Hepatocyte (in vitro differentiated cells): ENCODE data around the gene MTHFD1L. TPM values are rescaled to one million over a fixed set of nuclear protein-coding genes. Genes with fewer than 3 reads are reported as not detected.

Source experiments
- DNase-seq: peaks from one replicate; pipeline ENCODE4 v3.0.0-alpha.2; 2016; ENCODE audit warnings: low spot score
- H2AFZ ChIP-seq: fragments of 200-600 bp; sonication (generic); 2 replicates; pipeline ENCODE4 v1.6.0; 2016; ENCODE audit warnings: antibody characterized with exemption, mild to moderate bottlenecking
- H3K27ac ChIP-seq: fragments of 200-600 bp; sonication (generic); 2 replicates; pipeline ENCODE4 v1.5.1; 2016; ENCODE audit warnings: mild to moderate bottlenecking
- H3K27me3 ChIP-seq: fragments of 200-600 bp; sonication (generic); 2 replicates; pipeline ENCODE4 v1.6.1; 2016
- H3K36me3 ChIP-seq: fragments of 200-600 bp; sonication (generic); replicated peaks from 2 replicates; pipeline ENCODE4 v1.5.1; 2016; ENCODE audit warnings: low read depth; ENCODE audit not compliant: insufficient read depth
- H3K4me1 ChIP-seq: fragments of 200-600 bp; sonication (generic); 2 replicates; pipeline ENCODE4 v1.5.1; 2016; ENCODE audit warnings: mild to moderate bottlenecking, moderate library complexity; ENCODE audit not compliant: insufficient read depth
- H3K4me2 ChIP-seq: fragments of 200-600 bp; sonication (generic); 2 replicates; pipeline ENCODE4 v1.6.0; 2016
- H3K4me3 ChIP-seq: fragments of 200-600 bp; sonication (generic); 2 replicates; pipeline ENCODE4 v1.5.1; 2016; ENCODE audit warnings: mild to moderate bottlenecking
- H3K79me2 ChIP-seq: fragments of 200-600 bp; sonication (generic); 2 replicates; pipeline ENCODE4 v1.6.0; 2017; ENCODE audit warnings: mild to moderate bottlenecking
- H3K9me2 ChIP-seq: fragments of 200-600 bp; sonication (generic); replicated peaks from 2 replicates; pipeline ENCODE4 v1.6.0; 2017; ENCODE audit warnings: mild to moderate bottlenecking; ENCODE audit not compliant: insufficient read depth
- H3K9me3 ChIP-seq: fragments of 200-600 bp; sonication (generic); 2 replicates; pipeline ENCODE4 v1.5.1; 2016; ENCODE audit warnings: low read depth, mild to moderate bottlenecking
- H4K20me1 ChIP-seq: fragments of 200-600 bp; sonication (generic); 2 replicates; pipeline ENCODE4 v1.6.0; 2016; ENCODE audit warnings: mild to moderate bottlenecking; ENCODE audit not compliant: insufficient read depth, poor library complexity, severe bottlenecking
- EZH2 ChIP-seq: fragments of 200-600 bp; sonication (generic); IDR thresholded peaks from 2 replicates; pipeline ENCODE4 v1.6.1; 2016; ENCODE audit warnings: antibody characterized with exemption, mild to moderate bottlenecking, borderline replicate concordance
- EZH2phosphoT487 ChIP-seq: fragments of 200-600 bp; sonication (generic); IDR thresholded peaks from one replicate; pipeline ENCODE4 v1.6.1; 2018; ENCODE audit warnings: antibody characterized with exemption, mild to moderate bottlenecking, low read depth, moderate library complexity; ENCODE audit not compliant: unreplicated experiment, severe bottlenecking
- WGBS: methylation state at CpG from one replicate; pipeline ENCODE4 v1.1.6; 2016; ENCODE audit warnings: low lambda C conversion rate; ENCODE audit errors: missing lambda C conversion rate; 5-methylcytosine and 5-hydroxymethylcytosine counted together
- polyA plus RNA-seq: library from polyadenylated mRNA; unstranded; fragments of >200 nt; fragmentation: Nextera tagmentation; extraction: Ambion mirVana; gene quantifications from 2 replicates; pipeline ENCODE4 v1.2.1, GENCODE V29; 2016
- total RNA-seq: library from RNA; depleted of rRNA; stranded (reverse); fragments of >200 nt; gene quantifications from 2 replicates; pipeline ENCODE4 v1.2.3, GENCODE V29; 2014
- TF ChIP-seq, protein P1 (sequence below): fragments of 200-600 bp; sonication (generic); IDR thresholded peaks from 2 replicates; pipeline ENCODE4 v1.5.1; 2016; ENCODE audit warnings: antibody characterized with exemption, mild to moderate bottlenecking; ENCODE audit not compliant: poor library complexity

MTHFD1L gene
- total and polyA plus RNA-seq, 2 experiments from 2014 or later: 28.4 to 30.8 TPM

DNA sequence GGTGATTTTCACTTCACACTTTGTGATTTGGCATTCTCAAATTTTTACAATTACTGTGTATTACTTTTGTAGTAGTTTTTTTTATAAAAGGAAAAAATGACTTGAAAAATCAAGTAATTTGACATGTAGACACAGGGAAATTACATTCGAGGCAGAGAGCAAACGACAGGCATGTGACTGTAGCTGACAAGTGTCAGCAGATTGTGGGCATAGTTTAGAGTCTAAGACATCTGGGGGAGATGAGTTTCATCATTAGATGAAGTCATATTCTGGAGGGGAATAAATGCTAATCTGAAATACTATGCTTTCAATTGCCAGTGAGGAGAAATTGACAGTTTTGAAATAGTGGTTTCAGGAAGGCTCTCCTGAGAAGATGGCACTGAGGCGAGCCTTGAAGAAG lies 126.0 kb downstream of the MTHFD1L start:
- H4K20me1 ChIP-seq: no peaks in the 10 kb centered on the region
- 57% methylated on average over 3 of the region's 3 CpGs for WGBS
- TF ChIP-seq, protein P1, sequence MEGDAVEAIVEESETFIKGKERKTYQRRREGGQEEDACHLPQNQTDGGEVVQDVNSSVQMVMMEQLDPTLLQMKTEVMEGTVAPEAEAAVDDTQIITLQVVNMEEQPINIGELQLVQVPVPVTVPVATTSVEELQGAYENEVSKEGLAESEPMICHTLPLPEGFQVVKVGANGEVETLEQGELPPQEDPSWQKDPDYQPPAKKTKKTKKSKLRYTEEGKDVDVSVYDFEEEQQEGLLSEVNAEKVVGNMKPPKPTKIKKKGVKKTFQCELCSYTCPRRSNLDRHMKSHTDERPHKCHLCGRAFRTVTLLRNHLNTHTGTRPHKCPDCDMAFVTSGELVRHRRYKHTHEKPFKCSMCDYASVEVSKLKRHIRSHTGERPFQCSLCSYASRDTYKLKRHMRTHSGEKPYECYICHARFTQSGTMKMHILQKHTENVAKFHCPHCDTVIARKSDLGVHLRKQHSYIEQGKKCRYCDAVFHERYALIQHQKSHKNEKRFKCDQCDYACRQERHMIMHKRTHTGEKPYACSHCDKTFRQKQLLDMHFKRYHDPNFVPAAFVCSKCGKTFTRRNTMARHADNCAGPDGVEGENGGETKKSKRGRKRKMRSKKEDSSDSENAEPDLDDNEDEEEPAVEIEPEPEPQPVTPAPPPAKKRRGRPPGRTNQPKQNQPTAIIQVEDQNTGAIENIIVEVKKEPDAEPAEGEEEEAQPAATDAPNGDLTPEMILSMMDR: no peak
- no peak for TF ChIP-seq EZH2
- no peak for TF ChIP-seq EZH2phosphoT487

DNA sequence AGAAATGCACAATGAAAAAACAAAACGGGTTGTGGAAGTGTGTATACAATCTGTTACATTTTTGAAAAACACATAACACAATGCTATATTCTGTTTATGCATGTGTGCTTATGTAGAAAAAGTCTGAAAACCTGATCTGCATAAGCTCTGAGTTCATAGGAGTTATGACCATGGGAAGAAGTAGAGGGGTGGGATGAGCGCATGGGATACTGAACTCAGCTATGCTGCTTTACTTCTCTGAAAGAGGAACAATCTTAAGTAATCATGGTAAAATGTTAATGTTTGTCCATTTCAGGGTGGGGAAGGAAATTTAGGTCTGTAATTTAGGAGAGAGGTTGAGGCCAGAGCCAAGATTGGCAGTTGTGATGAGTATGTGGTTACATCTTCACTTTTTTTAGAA lies 126.8 kb downstream of the MTHFD1L start:
- Histone ChIP-seq H4K20me1 (no peaks in the 10 kb centered on the region), H3K4me2 (no peak overlapping the region)
- WGBS: 94% methylated on average over 2 of the region's 2 CpGs

More for the DNA sequence above, 126.0 kb downstream of the MTHFD1L start:
- H3K27ac ChIP-seq: no peak overlapping the region
- H3K4me3 ChIP-seq: no peak overlapping the region
- no peaks in the 10 kb centered on the region for H3K9me3 ChIP-seq
- no peak for DNase-seq
- no peaks in the 10 kb centered on the region for H3K9me2 ChIP-seq
- H3K79me2 ChIP-seq: no peaks in the 10 kb centered on the region
- no peak overlapping the region for H2AFZ ChIP-seq
- H3K4me1 ChIP-seq: no peaks in the 10 kb centered on the region
- H3K27me3 ChIP-seq: no peaks in the 10 kb centered on the region
- no peaks in the 10 kb centered on the region for H3K36me3 ChIP-seq
- no peak overlapping the region for H3K4me2 ChIP-seq

DNA sequence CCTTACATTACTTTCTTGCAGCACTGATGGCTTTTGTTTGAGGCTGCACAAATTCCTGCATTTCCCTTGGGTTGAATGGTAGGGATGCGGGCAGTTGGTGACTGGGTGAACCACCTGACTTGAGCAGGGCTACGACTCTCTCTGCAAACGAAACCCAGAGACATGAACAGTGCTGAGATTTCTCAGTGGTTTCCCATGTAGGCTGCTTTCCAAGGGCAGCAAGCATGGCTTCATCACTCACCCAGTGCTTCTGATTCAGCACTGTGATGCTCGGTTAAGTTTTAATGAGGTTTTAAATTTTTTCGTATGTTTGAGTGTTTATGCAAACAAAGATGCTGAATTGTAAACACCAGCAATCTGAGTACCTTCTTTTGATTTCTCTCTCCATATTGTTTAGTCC lies 127.2 kb downstream of the MTHFD1L start:
- 66% methylated on average over 5 of the region's 5 CpGs for WGBS
- Histone ChIP-seq H3K9me2 (no peaks in the 10 kb centered on the region), H3K27ac (no peak overlapping the region)

More for the DNA sequence above, 126.8 kb downstream of the MTHFD1L start:
- no peak overlapping the region for H3K27ac ChIP-seq
- TF ChIP-seq, protein P1: no peak
- no peak for TF ChIP-seq EZH2
- no peak for TF ChIP-seq EZH2phosphoT487
- H3K9me3 ChIP-seq: no peaks in the 10 kb centered on the region
- H3K4me3 ChIP-seq: no peak overlapping the region
- no peak for DNase-seq
- H3K79me2 ChIP-seq: no peaks in the 10 kb centered on the region
- H3K4me1 ChIP-seq: no peaks in the 10 kb centered on the region
- no peak overlapping the region for H2AFZ ChIP-seq
- H3K36me3 ChIP-seq: no peaks in the 10 kb centered on the region
- H3K27me3 ChIP-seq: no peaks in the 10 kb centered on the region
- H3K9me2 ChIP-seq: no peaks in the 10 kb centered on the region

More for the DNA sequence above, 127.2 kb downstream of the MTHFD1L start:
- Histone ChIP-seq H3K4me1 (no peaks in the 10 kb centered on the region), H2AFZ (no peak overlapping the region), H3K9me3 (no peaks in the 10 kb centered on the region), H3K36me3 (no peaks in the 10 kb centered on the region), H4K20me1 (no peaks in the 10 kb centered on the region), H3K4me3 (no peak overlapping the region), H3K79me2 (no peaks in the 10 kb centered on the region), H3K27me3 (no peaks in the 10 kb centered on the region), H3K4me2 (no peak overlapping the region)
- no peak for DNase-seq
- TF ChIP-seq, protein P1: no peak
- TF ChIP-seq EZH2phosphoT487 (no peak), EZH2 (no peak)
